ENCODE measurements around the gene DCTPP1. TPM values are rescaled to one million over a fixed set of nuclear protein-coding genes. Genes with fewer than 3 reads are reported as not detected.
"Not testable (repeated sequence)": the region's sequence is repeated elsewhere in the genome, so short reads cannot be mapped to it uniquely, and the experiment has no call there.

Gene DCTPP1
- 13.6 and 13.8 TPM in 2 replicates for total RNA-seq

DNA sequence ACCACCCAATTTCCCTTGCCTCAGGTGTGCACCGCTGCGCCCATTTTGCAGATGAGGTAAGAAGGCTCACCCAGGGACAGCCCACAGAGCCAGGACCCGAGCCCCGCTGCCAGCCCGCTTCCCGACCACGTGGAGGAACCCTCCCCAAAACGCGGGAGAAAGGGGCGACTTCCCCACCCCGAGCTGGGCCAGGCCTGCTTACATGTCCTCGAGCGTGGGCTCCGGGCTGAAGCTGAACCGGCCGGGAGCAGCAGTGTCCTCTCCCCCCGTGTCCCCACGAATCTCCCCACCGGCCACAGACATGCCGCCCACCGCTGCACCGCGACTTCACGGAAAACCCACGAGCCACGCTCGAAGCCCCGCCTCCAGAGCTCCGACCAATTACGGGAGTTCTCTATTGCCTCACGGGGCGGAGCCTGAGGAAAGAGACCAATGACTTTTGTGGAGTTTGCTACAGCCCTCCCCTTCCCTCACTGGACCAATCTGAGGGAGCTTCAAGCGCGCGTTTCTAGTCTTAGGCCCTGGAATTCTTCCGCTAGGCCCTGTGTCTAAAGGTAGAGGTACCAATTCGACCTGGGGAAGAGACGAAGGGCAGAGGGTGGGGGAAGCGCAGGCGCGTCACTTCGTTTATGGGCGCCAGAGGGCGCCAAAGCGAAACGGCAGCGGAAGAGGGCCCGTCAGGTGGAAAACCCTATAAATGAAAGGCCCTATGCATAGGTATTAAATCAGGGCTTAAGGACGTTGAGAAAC is at the start of gene DCTPP1:
DCTPP1 (minus strand) TSS at position 353 of the 750 bp plus-strand sequence; CDS start at position 303, 50 bp downstream.
- H3K27me3 ChIP-seq (ENCODE audit: insufficient read depth, low read length): no peaks in the 10 kb centered on the region
- H3K4me1 ChIP-seq (ENCODE audit: insufficient read depth, low read length): peaks cover 20% of the 10 kb centered on the region
- H3K4me2 ChIP-seq (ENCODE audit: insufficient read depth, low read length): peak within 1 kb of the TSS; percentile 99
- no peaks in the 10 kb centered on the region for H3K9me3 ChIP-seq (ENCODE audit: low read depth, low read length)
- H3K79me2 ChIP-seq (ENCODE audit: insufficient read depth, low read length): peaks cover 23% of the 10 kb centered on the region
- no peaks in the 10 kb centered on the region for H3K36me3 ChIP-seq (ENCODE audit: insufficient read depth, low read length)
- H4K20me1 ChIP-seq (ENCODE audit: insufficient read depth, low read length): no peaks in the 10 kb centered on the region
- H3K27ac ChIP-seq (ENCODE audit: low read depth, low read length): peak within 1 kb of the TSS; percentile 58
- TF ChIP-seq, protein P1, sequence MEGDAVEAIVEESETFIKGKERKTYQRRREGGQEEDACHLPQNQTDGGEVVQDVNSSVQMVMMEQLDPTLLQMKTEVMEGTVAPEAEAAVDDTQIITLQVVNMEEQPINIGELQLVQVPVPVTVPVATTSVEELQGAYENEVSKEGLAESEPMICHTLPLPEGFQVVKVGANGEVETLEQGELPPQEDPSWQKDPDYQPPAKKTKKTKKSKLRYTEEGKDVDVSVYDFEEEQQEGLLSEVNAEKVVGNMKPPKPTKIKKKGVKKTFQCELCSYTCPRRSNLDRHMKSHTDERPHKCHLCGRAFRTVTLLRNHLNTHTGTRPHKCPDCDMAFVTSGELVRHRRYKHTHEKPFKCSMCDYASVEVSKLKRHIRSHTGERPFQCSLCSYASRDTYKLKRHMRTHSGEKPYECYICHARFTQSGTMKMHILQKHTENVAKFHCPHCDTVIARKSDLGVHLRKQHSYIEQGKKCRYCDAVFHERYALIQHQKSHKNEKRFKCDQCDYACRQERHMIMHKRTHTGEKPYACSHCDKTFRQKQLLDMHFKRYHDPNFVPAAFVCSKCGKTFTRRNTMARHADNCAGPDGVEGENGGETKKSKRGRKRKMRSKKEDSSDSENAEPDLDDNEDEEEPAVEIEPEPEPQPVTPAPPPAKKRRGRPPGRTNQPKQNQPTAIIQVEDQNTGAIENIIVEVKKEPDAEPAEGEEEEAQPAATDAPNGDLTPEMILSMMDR (IDR thresholded peaks at IDR 0.05; ENCODE audit: extremely low read depth, low read depth, low read length): peak; percentile 82
- peak within 1 kb of the TSS; percentile 97 for H2AFZ ChIP-seq (ENCODE audit: low read length)
- peak; percentile 99 for DNase-seq (ENCODE audit: insufficient read length, low spot score, missing footprints)
- H3K4me3 ChIP-seq (ENCODE audit: insufficient read depth, low read length): peak within 1 kb of the TSS; percentile 88

- Histone ChIP-seq H3K4me2 (ENCODE audit: insufficient read depth, low read length) (no peak overlapping the region), H3K4me3 (ENCODE audit: insufficient read depth, low read length) (no peak overlapping the region), H2AFZ (ENCODE audit: low read length) (no peak overlapping the region), H3K4me1 (ENCODE audit: insufficient read depth, low read length) (no peaks in the 10 kb centered on the region), H3K27me3 (ENCODE audit: insufficient read depth, low read length) (peaks cover 17% of the 10 kb centered on the region), H4K20me1 (ENCODE audit: insufficient read depth, low read length) (no peaks in the 10 kb centered on the region), H3K79me2 (ENCODE audit: insufficient read depth, low read length) (no peaks in the 10 kb centered on the region), H3K36me3 (ENCODE audit: insufficient read depth, low read length) (no peaks in the 10 kb centered on the region), H3K27ac (ENCODE audit: low read depth, low read length) (no peak overlapping the region), H3K9me3 (ENCODE audit: low read depth, low read length) (no peaks in the 10 kb centered on the region)
- TF ChIP-seq, protein P1 (IDR thresholded peaks at IDR 0.05; ENCODE audit: extremely low read depth, low read depth, low read length): no peak
- no peak for DNase-seq (ENCODE audit: insufficient read length, low spot score, missing footprints)
These were observed 49.1 kb upstream of the DCTPP1 start for GRCh38 chr16:30478766-30479478.

DNA sequence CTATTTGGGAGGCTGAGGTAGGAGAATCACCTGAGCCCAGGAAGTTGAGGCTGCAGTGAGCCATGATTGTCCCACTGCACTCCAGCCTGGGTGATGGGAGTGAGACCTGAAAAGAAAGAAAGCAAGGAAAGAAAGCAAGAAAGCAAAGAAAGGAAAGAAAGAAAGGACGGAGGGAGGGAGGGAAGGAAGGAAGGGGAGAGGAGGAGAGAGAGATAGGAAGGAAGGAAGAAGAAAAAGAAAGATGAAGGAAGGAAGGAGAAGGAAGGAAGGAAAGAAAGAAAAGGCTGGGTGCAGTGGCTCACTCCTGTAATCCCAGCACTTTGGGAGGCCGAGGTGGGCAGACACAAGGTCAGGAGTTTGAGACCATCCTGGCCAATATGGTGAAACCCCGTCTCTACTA is 47.9 kb upstream of the DCTPP1 start:
- DNase-seq (ENCODE audit: insufficient read length, low spot score, missing footprints); H3K27ac ChIP-seq (ENCODE audit: low read depth, low read length); H3K36me3 ChIP-seq (ENCODE audit: insufficient read depth, low read length); H2AFZ ChIP-seq (ENCODE audit: low read length); H3K9me3 ChIP-seq (ENCODE audit: low read depth, low read length); H3K4me2 ChIP-seq (ENCODE audit: insufficient read depth, low read length); H3K4me1 ChIP-seq (ENCODE audit: insufficient read depth, low read length); H3K79me2 ChIP-seq (ENCODE audit: insufficient read depth, low read length); H4K20me1 ChIP-seq (ENCODE audit: insufficient read depth, low read length); H3K4me3 ChIP-seq (ENCODE audit: insufficient read depth, low read length): not testable (repeated sequence)
- H3K27me3 ChIP-seq (ENCODE audit: insufficient read depth, low read length): peaks cover 26% of the 10 kb centered on the region

DNA sequence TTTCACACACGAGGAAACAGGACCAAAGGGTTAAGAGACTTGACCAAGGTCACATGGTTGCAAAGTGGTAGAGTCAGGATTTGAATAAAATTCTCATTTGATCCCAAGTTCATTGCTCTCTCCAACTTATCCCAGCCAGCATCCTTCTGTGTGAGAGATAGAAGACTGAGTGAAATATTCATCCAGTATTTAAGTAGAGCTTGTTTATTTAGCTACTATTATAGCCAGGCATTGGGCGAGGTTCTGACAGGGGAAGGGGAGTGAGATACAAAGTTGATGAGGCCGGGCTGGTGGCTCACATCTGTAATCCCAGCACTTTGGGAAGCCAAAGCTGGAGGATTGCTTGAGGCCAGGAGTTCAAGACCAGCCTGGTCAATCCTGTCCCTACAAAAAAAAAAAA is 47.2 kb upstream of the DCTPP1 start:
- Histone ChIP-seq H3K27me3 (ENCODE audit: insufficient read depth, low read length) (peaks cover 29% of the 10 kb centered on the region), H3K4me2 (ENCODE audit: insufficient read depth, low read length) (no peak overlapping the region), H3K4me3 (ENCODE audit: insufficient read depth, low read length) (no peak overlapping the region), H3K79me2 (ENCODE audit: insufficient read depth, low read length) (no peaks in the 10 kb centered on the region), H4K20me1 (ENCODE audit: insufficient read depth, low read length) (no peaks in the 10 kb centered on the region), H3K27ac (ENCODE audit: low read depth, low read length) (no peak overlapping the region), H3K36me3 (ENCODE audit: insufficient read depth, low read length) (no peaks in the 10 kb centered on the region), H3K9me3 (ENCODE audit: low read depth, low read length) (no peaks in the 10 kb centered on the region), H2AFZ (ENCODE audit: low read length) (no peak overlapping the region), H3K4me1 (ENCODE audit: insufficient read depth, low read length) (no peaks in the 10 kb centered on the region)
- DNase-seq (ENCODE audit: insufficient read length, low spot score, missing footprints): no peak
- TF ChIP-seq, protein P1 (IDR thresholded peaks at IDR 0.05; ENCODE audit: extremely low read depth, low read depth, low read length): no peak
